D721Med (cell line): ENCODE data around the gene SORCS2.

Experiments used
- DNase-seq: peaks from one replicate; pipeline ENCODE4 v3.0.0; 2011; ENCODE audit warnings: low spot score; ENCODE audit not compliant: insufficient read length
- FAIRE-seq: peaks from 2 replicates; lab custom pipeline; 2011; peaks lifted over from hg19 to GRCh38; lab: Jason Lieb, UNC
- CTCF ChIP-seq: IDR thresholded peaks from 2 replicates; pipeline ENCODE4 v1.5.1; 2012; ENCODE audit warnings: mild to moderate bottlenecking, control low read depth; ENCODE audit not compliant: insufficient read depth; ENCODE audit errors: missing control alignments

The SORCS2 gene

GRCh38 chr4:7631288-7632014 is 439.1 kb downstream of the SORCS2 start:
- FAIRE-seq: no peak
- no peak for DNase-seq
- TF ChIP-seq CTCF: no peak

- FAIRE-seq (no peak), DNase-seq (no peak)
- no peak for TF ChIP-seq CTCF
Observed at GRCh38 chr4:7632341-7632740, 440.0 kb downstream of the SORCS2 start.

- no peak for TF ChIP-seq CTCF
- DNase-seq (no peak), FAIRE-seq (no peak)
Observed at GRCh38 chr4:7632971-7633370, 440.6 kb downstream of the SORCS2 start.

DNA sequence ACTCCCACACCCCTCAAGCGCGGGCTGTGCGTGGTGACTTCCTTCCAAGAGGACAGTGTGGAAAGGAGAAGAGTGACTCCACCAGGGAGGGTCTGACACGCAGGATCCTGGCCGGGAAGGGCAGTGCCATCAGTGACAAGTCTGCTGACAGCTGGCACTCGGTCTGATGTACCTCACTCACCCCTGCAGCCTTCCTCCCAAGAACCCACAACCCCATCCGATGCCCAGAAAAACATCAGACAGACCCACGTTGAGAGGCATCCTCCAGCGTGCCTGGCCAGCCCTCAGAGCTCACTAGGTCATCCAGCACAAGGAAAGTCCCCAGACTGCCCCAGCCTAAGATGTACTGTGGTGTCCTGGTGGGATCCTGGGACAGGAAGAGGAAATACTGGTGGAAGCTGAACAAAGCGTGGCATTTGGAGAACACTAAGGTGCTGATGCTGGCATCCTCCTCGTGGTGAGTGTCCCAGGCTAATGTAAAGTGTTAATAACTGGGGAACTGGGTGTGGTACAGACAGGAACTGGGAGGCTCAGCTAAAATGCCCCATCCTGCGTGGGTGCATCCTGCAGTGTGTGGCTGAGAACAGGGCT is 442.4 kb downstream of the SORCS2 start:
- no peak for TF ChIP-seq CTCF
- no peak for DNase-seq
- no peak for FAIRE-seq

DNA sequence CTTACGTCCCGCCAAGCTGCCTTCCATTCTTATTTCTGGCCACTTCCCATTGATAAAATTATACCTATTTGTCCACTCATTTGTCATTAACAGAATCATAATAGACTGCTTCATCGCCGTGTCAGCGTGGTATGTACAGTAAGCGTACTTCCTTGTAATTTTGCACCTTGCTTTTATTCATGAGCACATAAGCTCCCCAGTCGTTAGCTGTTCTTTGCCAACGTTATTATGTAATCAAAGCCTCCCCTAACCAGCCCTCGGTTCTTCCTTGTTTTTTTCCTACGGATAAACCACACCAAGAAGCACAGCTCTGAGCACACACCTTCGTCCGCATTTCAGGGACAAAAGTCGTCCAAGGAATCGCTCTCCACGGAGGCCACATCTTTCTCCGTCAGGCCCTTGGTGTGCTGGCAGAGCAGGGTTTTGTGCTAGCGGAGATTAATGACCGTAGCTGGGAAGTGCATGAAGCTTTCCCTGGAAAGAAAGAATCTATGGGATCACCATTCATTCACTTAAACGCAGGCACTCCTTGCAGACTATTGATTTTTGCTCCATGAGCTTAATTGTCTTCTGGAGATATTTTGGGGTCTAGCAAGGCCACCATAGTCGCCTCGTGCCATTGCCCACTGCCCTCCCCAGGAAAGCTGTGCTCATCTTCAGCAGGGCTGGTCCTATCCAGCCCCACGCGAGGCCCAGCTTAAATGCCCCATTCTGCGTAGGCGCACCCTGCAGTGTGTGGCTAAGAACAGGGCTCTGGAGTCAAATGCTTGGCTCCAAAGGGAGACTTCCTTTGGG is 443.3 kb downstream of the SORCS2 start:
- FAIRE-seq: no peak
- no peak for DNase-seq
- TF ChIP-seq CTCF: no peak

GRCh38 chr4:7636240-7636508 is 443.8 kb downstream of the SORCS2 start:
- FAIRE-seq (no peak), DNase-seq (no peak)
- TF ChIP-seq CTCF: no peak

- FAIRE-seq (no peak), DNase-seq (no peak)
- TF ChIP-seq CTCF: no peak
Observed at GRCh38 chr4:7637139-7637538, 444.8 kb downstream of the SORCS2 start.
